GM18873 (cell line): ENCODE data around the gene ANTXRL.
"Not testable (repeated sequence)": the region's sequence is repeated elsewhere in the genome, so short reads cannot be mapped to it uniquely, and the experiment has no call there.

Experiments used
- ATAC-seq: cut with Tn5 transposase; IDR thresholded peaks from one replicate; pipeline ENCODE4 v1.9.1; 2021; ENCODE audit warnings: mild to moderate bottlenecking, moderate library complexity, moderate number of reproducible peaks; ENCODE audit not compliant: unreplicated experiment, low FRiP score

The ANTXRL gene

DNA sequence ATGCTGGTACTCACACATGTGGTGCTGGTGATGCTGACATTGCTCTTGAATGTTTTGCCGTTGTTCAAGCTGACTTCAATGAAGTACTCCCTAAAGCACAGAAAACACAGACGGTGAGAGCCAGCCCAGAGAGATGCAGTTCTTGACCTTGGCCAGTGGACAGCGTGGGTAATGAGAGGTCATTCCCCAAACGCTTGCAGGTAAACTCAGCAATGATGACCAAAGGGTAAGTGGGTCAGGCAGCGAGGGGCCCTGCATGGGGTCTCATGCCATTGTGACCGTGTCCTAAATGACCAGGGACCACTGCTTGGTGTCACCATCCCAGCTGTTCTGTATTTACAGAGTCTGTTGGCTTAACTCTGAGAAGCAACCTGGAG, 32.8 kb upstream of the ANTXRL start:
- no peak for ATAC-seq

- ATAC-seq, result no peak
These were observed 32.3 kb upstream of the ANTXRL start for GRCh38 chr10:46254467-46254866.

DNA sequence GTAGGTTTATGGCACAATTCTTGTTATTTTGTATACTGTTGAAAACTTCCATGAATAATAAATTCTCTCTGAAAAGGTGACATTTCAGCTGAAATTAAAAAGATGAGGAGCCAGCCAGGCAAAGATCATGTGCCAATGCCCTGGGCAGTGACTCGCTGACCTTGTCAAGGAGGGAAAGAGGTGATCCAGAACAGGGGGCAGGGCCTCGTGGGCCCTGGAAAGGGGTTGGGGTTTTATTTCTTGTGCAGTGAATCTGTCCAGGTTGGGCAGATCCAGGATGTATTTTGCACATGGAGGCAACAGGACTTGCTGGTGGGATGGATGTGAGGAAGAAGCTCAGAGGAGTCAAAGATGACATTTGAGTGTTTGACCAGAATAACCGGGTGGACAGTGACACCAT, 31.6 kb upstream of the ANTXRL start:
- ATAC-seq, result not testable (repeated sequence)

GRCh38 chr10:46255801-46256747, 30.7 kb upstream of the ANTXRL start:
- no peak for ATAC-seq

GRCh38 chr10:46257099-46257498, 29.7 kb upstream of the ANTXRL start:
- ATAC-seq, result no peak

DNA sequence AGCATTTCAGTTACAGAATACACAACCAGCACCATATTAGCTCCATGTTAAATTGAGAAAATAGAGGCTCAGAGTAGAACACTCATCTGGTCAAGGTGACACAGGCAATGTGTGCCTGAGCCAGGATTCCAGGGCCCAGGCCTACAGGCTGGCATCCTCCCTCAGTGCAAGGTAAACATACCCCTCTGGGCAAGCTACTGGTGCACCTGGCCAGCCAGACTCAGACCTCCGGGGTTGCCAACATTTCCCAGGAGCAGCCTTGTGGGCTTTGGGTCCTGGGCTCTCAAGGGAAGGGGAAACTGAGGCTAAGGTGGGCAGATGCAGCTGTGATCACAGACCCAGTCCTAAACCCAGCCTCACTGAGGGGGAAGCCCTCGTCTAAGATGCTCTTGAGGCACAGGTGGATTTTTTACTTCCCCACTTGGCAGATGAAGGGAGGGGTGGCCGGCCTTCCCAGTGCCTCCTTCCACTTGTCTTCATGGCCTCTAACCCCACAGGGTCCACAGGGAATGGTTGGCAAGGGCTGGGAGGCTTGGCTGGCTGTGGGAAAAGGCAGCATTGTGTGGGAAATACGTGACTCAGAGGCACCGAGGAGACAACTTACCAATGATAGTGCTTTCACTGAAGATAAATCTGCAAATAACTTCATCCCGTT, 23.8 kb upstream of the ANTXRL start:
- not testable (repeated sequence) for ATAC-seq

DNA sequence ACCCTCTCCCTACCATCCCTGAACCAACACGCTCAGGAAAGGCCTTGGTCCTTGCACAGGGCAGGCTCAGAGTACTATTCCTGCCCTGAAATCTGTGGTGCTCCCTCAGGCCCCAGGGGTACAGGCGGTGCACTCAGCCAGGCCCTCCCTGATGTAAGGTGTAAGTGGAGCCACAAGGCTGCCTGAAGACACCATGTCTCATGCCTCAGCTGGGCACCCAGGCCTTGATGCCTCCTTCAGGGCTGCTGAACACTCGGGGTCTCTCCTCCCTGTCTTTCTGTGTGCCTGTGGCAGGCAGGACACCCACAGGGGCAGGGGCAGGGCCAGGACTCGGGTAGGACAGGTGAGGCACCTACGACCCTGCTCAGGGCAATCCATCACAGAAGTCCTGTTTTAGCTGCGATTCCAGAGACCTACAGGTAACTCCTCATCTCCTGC, 22.9 kb upstream of the ANTXRL start:
- ATAC-seq, result no peak

DNA sequence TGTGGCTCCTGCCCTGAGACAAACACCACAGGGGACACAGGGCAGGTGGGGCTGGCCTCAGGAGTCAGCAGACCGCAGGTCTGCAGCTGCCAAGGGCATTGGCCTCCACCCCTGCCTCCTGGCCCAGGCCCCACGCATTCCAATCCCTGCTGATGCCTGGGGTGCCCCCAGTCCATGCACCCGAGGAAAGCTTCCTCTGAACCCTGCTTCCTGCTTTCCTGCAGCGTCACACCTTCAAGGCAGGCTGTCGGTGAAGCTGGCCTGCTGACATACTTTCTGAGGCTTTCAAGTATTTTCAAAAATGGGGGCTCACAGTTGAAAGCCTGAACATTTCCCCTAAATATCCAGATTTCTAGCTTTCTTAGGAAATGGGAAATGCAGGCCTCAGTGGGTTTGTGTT, 22.5 kb upstream of the ANTXRL start:
- ATAC-seq, result no peak

GRCh38 chr10:46264737-46265368, 21.9 kb upstream of the ANTXRL start:
- no peak for ATAC-seq

- ATAC-seq, result not testable (repeated sequence)
These were observed 21.1 kb upstream of the ANTXRL start for GRCh38 chr10:46265566-46266305.

DNA sequence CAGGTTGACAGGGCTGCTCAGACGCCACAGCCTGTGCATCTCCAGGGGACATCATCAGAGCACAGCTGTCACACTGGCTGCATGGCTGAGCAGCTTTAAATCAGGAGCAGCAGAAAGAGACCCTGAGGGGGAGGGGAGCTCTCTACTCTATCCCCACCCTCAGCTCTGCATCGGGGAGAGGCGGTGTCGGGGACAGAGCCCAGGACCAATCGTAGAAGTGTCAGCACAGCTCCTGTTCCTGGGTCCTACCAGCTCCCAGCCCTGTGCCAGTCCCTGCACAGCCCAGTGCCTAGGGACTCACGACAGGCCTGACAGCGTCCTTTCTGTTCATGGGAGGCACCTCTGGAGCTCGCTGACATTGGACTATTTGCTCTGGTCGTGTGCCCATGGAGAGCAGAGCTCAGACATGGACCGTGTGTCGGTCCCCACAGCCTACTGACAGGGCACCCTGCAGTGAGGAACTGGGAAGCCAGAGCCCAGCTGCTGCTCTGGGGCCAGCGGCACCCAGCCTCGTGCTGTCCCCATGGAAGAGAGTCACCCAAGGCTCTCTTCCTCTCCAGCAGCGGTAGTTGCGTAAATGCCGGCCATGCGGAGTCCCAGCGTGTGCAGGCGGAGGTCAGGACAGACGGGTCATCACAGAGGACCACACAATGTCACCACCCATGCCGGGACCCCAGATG, 20.4 kb upstream of the ANTXRL start:
- no peak for ATAC-seq

DNA sequence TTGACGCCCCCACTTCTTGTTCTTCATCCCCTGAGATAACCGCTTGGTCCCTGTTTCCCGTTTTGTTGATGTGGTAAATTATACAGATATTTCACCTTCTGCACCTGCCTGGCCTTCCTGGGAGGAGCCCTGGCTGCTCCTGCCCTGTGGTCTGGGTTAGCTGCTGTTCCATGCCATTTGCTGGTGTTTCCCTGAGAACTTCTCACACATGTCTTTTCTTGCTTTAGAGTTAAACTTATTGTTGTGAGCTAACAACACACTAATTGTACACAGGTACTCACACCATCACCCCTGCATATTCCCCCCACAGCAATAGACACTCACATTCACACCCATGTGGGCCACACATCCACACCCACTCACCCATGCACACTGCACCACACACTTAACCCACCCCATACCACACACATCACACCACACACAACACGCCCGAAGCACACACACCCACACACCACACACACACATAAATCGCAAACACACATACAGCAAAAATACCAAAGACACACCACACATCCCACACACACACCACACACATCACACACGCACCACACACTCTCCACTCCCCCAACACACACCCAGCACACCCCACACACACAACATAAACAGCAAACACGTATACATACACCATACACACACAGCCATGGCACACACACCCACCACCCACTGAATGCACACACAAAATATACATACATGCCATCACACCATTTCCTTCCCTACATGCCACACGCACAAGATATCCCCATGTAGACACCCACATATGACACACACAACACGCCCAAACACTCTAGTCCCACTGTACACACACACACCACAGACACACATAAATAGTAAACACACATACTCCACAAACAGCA, 19.4 kb upstream of the ANTXRL start:
- ATAC-seq, result no peak

- peak; percentile 65 for ATAC-seq
These were observed 18.5 kb upstream of the ANTXRL start for GRCh38 chr10:46268076-46268881.

DNA sequence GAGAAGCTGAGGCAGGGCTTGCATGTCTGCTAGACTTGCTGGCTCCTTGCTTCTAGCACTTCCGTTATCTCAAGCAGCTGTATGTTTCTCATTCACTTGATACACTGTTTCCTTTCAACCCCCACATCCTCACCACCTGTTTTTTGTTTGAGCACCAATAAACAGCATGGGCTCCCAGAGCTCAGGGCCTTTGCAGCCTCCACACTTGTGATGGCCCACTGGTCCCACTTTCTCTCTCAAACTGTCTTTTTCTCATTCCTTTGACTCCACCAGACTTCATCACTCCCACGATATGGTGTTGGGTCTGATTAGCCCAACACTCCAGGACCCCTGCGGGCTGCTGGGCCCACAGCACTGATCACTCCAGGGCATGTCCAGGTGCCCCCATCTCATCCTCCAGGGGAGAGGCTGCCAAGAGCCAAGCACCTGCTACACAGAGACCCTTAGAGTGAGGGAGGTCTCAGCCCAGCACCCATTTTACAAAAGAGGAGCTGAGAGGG, 17.2 kb upstream of the ANTXRL start:
- not testable (repeated sequence) for ATAC-seq

- ATAC-seq, result no peak
These were observed 16.5 kb upstream of the ANTXRL start for GRCh38 chr10:46270086-46270811.

DNA sequence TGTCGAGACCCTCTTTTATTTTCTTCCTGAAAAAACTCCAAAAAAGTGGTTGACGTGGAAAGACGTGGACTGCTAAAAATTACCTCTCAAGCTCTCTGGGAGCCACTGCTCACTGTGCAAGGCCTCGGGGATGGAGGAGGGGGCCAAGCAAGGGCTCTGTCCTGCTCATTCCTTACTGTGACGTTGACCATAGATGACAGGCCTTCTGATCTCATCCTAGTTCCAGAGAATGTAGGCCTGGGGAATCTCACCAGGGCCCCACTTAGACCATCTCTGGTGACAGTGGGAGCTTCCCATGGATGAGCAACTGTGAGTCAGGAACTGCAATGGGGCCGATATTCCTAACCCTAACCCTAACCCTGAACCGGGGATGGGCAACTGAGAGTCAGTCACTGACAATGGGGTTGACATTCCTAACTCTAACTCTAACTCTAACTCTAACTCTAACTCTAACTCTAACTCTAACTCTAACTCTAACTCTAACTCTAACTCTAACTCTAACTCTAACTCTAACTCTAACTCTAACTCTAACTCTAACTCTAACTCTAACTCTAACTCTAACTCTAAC, 15.8 kb upstream of the ANTXRL start:
- ATAC-seq, result not testable (repeated sequence)
